Measurements from ENCODE around the gene HECTD2.
"Not testable (repeated sequence)": the region's sequence is repeated elsewhere in the genome, so short reads cannot be mapped to it uniquely, and the experiment has no call there.

Gene HECTD2, protein sequence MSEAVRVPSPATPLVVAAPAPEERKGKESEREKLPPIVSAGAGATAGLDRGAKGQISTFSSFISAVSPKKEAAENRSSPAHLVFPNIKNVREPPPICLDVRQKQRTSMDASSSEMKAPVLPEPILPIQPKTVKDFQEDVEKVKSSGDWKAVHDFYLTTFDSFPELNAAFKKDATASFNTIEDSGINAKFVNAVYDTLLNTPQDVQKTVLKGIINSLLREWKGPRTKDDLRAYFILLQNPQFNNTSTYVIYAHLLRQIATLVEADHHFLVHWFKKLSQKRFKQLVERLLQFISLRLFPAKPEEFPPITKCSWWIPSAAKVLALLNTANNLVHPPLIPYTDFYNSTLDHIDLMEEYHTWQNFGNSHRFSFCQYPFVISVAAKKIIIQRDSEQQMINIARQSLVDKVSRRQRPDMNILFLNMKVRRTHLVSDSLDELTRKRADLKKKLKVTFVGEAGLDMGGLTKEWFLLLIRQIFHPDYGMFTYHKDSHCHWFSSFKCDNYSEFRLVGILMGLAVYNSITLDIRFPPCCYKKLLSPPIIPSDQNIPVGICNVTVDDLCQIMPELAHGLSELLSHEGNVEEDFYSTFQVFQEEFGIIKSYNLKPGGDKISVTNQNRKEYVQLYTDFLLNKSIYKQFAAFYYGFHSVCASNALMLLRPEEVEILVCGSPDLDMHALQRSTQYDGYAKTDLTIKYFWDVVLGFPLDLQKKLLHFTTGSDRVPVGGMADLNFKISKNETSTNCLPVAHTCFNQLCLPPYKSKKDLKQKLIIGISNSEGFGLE

DNA sequence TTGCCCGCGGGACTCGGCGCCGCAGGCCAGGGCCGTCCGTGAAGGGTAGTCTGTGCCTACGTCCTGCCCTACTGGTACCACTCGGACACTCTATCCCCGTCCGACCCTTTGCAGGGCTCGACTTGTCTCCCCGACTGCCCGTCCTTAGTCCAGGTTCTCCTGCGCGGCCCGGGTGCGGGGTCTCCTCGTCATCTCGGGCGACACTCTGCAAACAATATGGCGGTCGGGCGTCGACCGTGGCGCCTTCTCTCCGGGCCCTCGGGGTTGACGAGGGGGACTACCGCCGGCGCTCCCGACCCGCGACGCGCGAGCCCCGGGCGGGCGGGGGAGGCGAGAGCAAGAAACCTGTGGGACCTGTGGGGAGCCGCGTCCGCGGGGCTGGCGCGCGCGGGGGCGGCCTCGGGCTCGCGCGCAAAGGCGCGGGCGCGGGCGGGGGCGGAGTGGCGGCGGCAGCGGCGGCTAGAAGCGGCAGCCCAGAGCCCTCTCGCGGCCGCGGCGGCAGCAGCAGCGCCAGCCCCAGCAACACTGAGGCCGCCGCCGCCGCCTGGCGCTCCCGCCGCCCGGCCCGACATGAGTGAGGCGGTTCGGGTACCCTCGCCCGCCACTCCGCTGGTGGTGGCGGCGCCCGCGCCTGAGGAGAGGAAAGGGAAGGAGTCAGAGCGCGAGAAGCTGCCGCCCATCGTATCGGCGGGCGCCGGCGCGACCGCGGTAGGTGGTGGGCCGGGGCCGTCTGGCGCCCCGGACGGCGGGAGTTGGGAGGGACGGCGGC is at the start of gene HECTD2:
Gene HECTD2, plus strand, starts transcription at position 476 of the 769 bp plus-strand sequence. Its CDS starts 95 bp downstream, at position 571.
- DNase-seq: peak; percentile 91

DNA sequence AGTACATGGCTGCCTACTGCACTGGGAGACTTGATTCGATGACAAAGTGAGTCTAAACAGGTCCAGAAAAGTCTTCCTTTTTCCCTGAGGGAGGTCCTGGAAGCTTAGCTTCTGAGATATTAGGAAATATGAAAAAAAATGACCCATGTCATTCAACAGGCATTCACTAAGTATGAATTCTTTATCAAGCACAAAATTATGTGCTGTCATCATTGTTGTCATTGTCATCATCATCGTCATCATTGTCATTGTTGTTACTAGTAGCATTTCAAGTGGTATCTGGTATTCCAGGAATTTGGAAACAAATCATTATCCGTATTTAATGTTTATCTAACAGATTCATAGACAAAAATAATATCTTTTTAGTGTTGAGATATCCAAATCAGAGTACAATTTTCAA is 49.7 kb upstream of the HECTD2 start:
- no peak for DNase-seq

DNA sequence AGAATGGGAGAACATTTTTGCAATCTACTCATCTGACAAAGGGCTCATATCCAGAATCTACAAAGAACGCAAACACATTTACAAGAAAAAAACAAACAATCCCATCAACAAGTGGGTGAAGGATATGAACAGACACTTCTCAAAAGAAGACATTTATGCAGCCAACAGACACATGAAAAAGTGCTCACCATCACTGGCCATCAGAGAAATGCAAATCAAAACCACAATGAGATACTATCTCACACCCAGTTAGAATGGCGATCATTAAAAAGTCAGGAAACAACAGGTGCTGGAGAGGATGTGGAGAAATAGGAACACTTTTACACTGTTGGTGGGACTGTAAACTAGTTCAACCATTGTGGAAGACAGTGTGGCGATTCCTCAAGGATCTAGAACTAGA is 44.6 kb upstream of the HECTD2 start:
- DNase-seq: not testable (repeated sequence)

DNA sequence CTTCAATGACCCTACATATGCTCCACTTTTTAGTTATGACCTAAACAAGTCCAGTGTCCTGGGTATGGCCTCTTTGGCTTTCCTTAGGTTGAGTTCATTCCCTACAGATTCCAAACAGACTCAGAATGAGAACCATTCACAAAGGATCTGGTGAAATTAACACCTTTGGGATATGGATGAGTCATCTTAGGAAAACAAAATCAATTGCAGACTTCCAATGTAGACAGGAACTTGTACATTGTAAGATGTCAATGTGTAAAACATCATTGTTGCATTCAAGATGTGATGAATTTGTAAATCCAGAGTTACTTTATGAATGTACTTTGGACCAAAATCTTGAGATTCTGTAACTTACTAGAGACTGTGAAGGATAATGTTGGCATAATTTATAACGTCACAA is 43.4 kb upstream of the HECTD2 start:
- no peak for DNase-seq

DNA sequence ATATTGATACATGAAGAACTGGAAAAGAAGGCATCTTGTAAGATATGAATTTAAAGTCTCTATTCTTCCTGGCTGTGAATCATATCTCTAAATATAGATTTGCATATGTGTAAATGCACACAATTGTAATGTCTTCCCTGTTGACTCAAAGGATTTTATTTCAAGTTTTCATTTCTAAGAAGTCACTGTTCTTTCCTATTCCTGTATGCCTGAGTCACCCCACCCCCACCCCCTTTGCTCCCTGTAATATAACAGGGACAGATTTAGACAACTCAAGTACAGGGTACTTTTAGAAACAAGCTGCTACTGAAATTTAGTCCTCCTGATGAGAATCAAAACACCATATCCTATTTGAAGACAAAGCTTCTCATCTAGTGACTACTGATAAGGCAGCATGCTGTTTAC is 43.0 kb upstream of the HECTD2 start:
- no peak for DNase-seq

DNA sequence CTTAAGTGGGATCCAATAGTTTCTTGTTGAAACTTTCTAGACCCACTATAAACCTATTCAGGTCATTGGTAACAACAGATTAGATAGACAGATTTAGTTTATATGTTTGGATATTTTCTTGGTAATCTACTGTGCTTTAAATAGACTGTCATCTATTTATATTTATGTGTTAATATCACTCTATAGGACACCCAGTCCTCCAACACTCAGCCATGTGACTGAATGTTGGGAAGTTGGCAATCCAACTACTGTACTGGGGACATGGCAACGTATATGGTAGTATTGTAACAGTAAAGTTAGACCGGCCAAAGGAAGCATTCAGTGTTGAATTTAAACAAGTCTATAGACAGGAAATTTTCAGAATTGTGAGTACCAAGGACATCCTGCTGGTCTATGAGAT is 42.6 kb upstream of the HECTD2 start:
- DNase-seq: no peak

DNA sequence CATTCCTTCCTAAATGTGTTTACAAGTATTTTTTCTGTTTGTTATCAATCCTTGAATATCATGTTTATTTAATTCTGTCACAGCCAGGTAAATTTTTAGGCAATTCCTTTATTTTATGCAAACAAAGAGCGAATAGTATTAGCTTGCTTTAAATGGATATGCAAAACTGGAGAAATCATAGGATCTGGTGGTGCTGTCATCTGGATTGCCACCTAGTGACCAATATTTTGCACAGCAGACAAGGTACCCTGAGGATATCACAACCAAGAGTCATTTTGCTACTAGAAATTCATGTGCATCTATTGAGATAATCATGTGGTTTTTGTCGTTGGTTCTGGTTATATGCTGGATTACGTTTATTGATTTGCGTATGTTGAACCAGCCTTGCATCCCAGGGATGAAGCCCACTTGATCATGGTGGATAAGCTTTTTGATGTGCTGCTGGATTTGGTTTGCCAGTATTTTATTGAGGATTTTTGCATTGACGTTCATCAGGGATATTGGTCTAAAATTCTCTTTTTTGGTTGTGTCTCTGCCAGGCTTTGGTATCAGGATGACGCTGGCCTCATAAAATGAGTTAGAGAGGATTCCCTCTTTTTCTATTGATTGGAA is 40.1 kb upstream of the HECTD2 start:
- DNase-seq: not testable (repeated sequence)

DNA sequence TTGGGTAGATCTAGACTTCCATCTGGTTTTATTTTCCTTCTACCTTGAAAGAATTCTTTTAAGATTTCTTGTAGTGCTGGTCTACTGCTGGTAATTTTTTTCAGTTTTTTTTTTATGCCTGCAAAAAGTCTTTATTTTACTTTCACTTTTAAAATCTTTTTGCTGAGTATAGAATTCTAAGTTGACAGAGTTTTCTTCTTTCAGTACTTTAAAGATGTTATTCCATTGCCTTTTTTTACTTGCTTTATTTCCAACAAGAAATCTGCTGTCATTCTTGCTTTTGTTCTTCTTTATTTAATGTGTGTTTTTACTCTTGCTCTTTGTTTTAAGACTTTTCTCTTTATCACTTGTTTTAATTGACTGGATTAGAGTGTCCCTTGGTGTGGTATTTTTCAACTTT is 36.1 kb upstream of the HECTD2 start:
- no peak for DNase-seq

DNA sequence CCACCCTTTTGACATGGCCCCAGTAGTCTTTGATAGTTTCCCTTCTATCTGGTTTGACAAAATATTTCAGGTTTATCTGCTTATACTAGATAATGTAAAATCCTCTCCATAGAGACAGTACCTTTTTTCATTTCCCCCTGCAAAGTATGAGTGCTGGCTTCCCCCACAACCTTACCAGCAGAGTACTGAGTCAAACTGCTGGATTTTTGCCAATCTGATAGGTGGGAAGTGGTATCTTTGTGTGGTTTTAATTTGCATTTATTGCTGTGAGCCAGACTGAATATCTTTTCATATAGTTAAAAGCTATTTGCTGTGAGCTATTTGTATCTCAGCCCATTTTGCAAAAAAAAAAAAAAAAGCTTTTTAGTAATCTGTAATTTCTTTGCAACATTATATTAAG is 32.1 kb upstream of the HECTD2 start:
- DNase-seq: no peak

DNA sequence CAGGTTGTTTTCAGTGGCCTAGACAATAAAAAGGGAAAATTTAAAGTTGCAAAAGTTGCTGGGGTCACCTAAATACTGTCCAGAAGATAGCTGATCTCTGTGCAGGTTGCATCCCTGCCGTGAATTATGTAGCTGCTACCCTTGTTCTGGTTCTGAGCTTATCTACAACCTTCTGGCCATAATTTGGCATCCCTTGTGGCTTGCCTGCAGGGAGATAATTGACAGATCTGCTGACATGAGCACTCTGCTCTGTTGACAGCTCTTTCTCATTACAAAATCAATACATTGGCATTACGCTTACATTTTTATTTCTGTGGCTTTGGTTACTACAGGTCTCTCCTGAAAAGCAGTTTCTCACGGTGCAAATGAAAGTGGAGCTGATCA is 29.3 kb upstream of the HECTD2 start:
- no peak for DNase-seq

DNA sequence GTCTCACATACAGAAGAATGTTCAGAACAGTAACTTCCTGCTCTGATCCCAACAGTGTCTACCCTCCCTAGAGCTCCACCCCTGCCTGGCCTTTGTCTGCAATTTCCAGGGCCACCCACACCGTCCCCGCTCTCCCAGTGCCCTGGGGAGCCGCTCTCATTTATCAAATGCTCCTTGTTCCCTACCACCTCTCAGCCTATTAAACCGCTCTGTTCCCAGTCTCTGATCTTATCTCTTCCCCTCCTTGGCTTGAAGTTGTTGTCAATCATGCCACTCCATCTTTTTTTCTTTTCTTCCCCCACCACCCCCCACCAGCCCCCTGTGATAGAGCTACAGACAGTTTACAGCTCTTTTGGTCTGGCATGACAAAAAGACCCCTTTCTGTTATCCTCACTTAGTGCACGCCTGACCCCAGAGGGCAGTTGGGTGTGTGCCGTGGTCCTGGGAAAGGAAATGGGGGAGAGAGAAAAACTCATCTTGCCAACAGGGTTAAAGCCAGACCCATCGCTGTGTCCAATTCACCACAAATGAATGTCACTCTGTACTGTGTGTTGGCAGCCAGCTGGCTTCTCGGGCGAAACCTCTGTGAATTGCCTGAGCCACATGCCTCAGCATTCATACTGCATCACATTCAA is 28.8 kb upstream of the HECTD2 start:
- no peak for DNase-seq

DNA sequence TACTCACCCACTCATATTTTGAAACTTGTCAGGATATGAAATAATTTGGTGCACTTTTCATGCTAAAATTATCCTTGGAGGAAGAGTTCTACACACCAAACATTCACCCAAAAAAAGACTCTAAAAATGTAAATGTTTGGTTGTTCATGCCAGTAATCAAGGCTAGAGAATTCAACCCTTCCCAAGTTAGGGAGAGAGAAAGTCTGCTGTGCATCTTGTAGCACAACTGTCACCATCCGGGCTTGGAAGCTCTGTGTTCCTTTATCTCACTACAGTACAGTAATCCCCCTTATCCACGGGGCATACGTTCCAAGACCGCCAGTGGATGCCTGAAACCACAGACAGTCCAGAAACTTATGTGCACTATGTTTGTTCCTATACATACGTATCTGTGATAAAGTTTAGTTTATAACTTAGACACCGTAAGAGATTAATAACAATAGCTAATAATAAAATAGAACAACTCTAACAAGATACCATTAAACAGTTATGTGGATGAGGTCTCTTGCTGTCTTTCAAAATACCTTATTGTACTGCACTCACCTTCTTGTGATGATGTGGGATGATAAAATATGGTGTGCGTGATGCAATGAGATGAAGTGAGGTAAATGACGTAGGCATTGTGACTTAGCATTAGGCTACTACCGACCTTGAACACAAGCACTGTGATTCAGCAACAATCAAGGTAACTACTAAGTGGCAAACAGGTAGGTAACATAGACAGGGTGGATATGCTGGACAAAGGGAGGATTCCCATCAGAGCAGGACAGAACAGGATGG is 24.6 kb upstream of the HECTD2 start:
- no peak for DNase-seq

DNA sequence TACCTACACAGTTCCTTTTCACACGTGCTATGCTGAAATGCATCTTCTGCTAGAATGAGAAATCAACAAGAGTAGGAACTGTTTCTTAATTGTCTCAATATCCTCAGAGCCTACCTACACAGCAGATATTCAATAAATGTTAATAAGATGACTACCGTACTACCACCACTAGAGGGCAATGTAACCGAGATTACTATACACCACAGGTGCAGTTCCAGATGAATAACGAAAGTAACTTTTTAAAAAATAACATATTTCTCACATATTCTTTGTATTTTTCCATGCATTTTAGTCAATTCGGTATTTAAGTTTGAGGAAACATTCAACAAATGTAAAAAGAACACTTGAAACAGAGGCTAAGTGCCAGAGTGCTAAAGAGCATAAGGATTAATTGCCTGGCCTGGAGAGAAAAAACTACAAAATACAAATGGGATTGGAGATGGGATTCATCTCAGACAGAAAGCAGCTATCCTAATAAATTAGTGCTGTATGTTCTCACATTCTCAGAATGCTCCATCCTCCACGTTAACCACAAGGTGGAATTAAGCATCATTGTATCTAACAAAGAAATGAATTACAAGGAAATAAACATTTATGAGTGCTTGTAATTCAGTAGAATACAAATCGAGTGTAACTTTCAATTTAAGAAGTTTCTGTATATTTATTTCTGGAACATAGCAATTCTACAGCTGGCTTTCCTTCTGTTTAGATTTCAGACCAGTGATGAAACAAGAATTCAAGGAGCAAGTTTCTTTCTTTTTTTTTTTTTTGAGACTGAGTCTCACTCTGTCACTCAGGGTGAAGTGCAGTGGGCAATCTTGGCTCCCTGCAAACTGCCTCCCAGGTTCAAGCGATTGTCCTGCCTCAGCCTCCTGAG is 20.3 kb upstream of the HECTD2 start:
- DNase-seq: no peak

DNA sequence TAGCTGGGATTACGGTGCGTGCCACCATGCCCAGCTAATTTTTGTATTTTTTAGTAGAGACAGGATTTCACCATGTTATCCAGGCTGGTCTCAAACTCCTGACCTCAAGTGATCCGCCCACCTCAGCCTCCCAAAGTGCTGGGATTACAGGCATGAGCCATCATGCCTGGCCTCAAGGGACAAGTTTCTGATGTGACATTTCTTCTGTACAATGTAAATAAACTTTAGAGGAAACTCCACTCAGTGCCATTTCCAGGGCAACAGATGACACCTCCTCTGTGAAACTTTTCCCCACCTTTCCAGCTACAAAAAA is 19.7 kb upstream of the HECTD2 start:
- DNase-seq: not testable (repeated sequence)

DNA sequence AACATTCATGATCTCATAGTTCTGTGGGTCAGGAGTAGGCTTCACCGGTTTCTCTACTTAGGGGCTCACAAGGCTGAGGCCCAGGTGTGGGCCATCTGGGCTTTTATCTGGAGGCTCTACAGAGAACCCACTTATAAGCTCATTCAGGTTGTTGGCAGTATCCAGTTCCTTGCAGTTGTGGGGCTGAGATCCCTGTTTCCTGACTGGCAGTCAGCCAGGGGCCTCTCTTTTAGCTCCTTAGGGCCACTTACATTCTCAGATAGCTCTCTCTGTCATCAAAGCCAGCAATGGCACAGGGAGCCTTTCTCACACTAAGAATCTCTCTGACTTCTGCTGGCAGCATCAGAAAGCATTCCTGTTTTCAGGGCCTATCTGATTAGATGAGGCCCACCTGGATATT is 18.2 kb upstream of the HECTD2 start:
- DNase-seq: no peak

DNA sequence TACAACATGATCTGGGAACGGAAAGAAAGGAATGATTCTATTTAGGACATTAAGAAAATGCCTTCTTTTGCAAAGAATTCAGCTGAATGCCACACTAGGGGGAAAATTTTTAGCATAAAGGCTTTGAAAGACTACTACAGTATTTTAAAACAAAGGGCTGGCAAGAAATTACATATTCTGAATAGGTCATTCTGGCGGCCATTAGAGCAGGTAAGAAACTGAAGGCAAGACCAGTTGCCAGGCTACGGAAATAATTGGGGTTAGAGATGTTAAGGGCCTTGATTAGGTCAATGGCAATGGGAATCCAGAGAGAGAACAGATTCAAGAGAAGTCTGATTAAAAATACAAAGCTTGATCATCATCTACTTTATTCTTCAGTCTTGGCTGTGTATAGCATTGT is 3.8 kb upstream of the HECTD2 start:
- no peak for DNase-seq

DNA sequence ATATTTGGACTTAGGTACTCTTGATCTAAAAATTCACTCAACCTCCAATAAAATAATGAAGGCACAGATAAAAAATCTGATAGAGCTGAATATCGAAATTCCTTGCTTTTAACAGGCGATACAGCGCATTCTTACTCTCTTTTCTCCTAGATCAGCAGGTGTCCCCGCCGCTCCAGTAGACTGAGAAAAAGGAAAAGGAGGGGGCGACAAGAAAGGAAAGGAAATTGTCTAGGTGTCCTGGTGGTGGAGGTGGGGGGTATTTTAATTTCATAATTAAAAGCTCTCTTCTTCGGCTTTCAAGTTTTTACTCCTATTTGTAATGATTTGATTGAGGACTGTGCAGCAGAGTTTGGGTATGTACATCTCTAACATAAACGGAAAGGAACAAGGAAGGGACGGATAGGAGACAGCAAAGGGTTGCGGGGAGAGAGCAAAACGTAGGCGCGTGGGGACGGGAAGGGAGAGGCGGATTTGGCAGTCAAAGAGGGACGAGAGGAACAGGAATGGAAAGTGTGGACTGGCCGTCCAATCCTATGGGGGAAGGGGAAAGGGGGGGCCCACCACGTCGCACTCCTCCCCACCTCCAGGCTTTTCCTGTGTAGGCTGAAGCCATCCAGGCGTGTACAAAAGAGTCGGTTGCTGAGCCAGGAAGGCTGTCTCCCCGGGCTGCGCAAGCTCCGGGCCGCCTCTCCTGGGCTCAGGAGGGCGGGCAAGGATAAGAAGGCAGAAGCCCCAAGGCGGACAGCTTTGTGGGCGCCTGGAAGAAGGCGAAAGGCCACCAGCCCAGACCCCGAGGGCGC is 875 bp upstream of the HECTD2 start:
- no peak for DNase-seq

DNA sequence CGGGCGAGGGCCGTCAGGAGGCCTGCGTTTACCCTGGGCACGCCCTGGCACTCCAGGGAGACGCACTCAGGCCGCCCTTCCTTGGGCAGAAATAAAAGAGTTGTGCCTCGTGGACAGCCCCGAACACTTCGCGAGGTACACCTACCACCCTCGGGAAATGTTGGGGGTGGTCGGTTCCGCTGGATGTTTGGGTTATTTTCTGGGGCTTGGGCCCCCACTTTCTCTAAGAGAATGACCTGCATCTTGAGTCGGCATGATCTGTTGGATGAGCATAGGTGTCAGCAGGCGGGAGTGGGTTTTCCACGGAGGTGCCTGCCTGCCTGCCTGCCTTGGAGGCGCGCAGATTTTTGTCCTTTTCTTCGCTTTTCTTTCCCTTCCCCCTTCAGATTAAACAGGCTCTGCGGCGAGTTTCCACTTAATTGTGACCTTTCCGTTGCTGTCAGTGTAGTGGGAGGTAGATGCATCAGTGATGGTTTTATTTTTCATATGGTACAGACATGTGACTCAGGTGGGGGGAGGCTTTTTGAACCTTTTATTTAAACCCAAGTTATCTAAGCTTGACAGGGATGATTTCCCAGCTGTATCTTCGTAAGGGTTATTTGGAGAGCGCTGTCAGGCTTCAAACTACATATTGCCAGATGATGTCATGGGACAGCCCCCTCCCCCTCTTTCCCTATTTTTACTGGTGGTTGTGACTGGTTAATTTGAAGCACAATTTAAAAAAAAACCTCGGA is 661 bp downstream of the HECTD2 start:
- DNase-seq: peak; percentile 74

DNA sequence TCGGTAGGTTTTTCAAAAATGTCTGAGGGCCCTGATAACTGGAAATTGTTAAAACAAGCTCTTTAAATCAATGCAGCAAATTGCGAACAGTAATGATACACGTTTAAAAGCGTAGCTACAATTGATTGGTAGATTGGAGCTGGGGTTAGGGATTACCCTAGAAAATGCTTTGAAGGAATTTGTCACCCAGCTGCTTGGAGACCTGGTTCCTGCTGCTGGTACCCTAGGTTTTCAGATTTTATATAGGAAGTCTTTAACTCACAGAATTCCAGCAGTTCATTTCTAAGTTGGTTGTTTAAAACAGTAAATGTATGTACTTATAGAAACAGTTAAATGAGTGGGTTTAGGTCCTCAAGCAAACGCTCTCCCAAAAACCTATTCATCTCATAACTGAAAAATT is 1.5 kb downstream of the HECTD2 start:
- DNase-seq: no peak

All from activated CD8-positive, alpha-beta memory T cell treated with anti-CD3 and anti-CD28 coated beads for 24 hours (primary cell).